NCI-H1694 treated with DMSO at 0.1 percent for 48 hours (cell line): Measurements from ENCODE around the gene PPM1L.
"Not testable (repeated sequence)": the region's sequence is repeated elsewhere in the genome, so short reads cannot be mapped to it uniquely, and the experiment has no call there.

Experiments used
- DNase-seq: peaks from one replicate; lab custom pipeline; 2025; lab: John Stamatoyannopoulos, UW

Gene PPM1L

GRCh38 chr3:160931474-160931873 lies 175.4 kb downstream of the PPM1L start:
- no peak for DNase-seq

- no peak for DNase-seq
Observed at GRCh38 chr3:160935413-160936095, 179.5 kb downstream of the PPM1L start.

- DNase-seq = no peak
Observed at GRCh38 chr3:160941885-160942494, 186.0 kb downstream of the PPM1L start.

GRCh38 chr3:160943996-160944395 lies 188.0 kb downstream of the PPM1L start:
- no peak for DNase-seq

GRCh38 chr3:160945336-160945735 lies 189.3 kb downstream of the PPM1L start:
- DNase-seq = no peak

- no peak for DNase-seq
Observed at GRCh38 chr3:160948273-160948672, 192.2 kb downstream of the PPM1L start.

GRCh38 chr3:160949460-160949859 lies 193.4 kb downstream of the PPM1L start:
- DNase-seq = no peak

- DNase-seq = no peak
Observed at GRCh38 chr3:160950542-160950941, 194.5 kb downstream of the PPM1L start.

- no peak for DNase-seq
Observed at GRCh38 chr3:160950954-160951353, 194.9 kb downstream of the PPM1L start.

GRCh38 chr3:160951642-160952487 lies 195.8 kb downstream of the PPM1L start:
- no peak for DNase-seq

- no peak for DNase-seq
Observed at GRCh38 chr3:160953686-160954085, 197.7 kb downstream of the PPM1L start.

GRCh38 chr3:160956785-160957184 lies 200.8 kb downstream of the PPM1L start:
- DNase-seq = no peak

GRCh38 chr3:160960568-160960967 lies 204.5 kb downstream of the PPM1L start:
- no peak for DNase-seq

- no peak for DNase-seq
Observed at GRCh38 chr3:160963949-160964348, 207.9 kb downstream of the PPM1L start.

GRCh38 chr3:160968761-160969160 lies 212.7 kb downstream of the PPM1L start:
- no peak for DNase-seq

GRCh38 chr3:160973067-160973809 lies 217.2 kb downstream of the PPM1L start:
- no peak for DNase-seq

- DNase-seq = no peak
Observed at GRCh38 chr3:160977773-160978172, 221.7 kb downstream of the PPM1L start.

- DNase-seq = no peak
Observed at GRCh38 chr3:160980740-160981139, 224.7 kb downstream of the PPM1L start.

GRCh38 chr3:160981217-160981938 lies 225.3 kb downstream of the PPM1L start:
- peak; percentile 19 for DNase-seq

- no peak for DNase-seq
Observed at GRCh38 chr3:160982491-160982890, 226.5 kb downstream of the PPM1L start.

GRCh38 chr3:160983900-160984299 lies 227.9 kb downstream of the PPM1L start:
- not testable (repeated sequence) for DNase-seq

GRCh38 chr3:160986069-160986468 lies 230.0 kb downstream of the PPM1L start:
- no peak for DNase-seq
